ENCODE results near the gene SLC7A9. TPM values are rescaled to one million over a fixed set of nuclear protein-coding genes. Genes with fewer than 3 reads are reported as not detected.

SLC7A9 gene
- total RNA-seq, 1 experiment from 2014 or later: 0.11 TPM

GRCh38 chr19:32828643-32829344 lies 40.8 kb downstream of the SLC7A9 start:
- H3K9me3 Mint-ChIP-seq: no peaks in the 10 kb centered on the region
- TF ChIP-seq NR3C1 (CRISPR knock-in tag; conservative IDR thresholded peaks at IDR 0.05; ENCODE audit: low read depth) (no peak), KAT7 (CRISPR knock-in tag; IDR thresholded peaks at IDR 0.05; ENCODE audit: borderline replicate concordance) (no peak), MXD4 (CRISPR knock-in tag; IDR thresholded peaks at IDR 0.05; ENCODE audit: borderline replicate concordance) (no peak), CDX4 (CRISPR knock-in tag; IDR thresholded peaks at IDR 0.05; ENCODE audit: borderline replicate concordance) (no peak), ZMAT4 (CRISPR knock-in tag; IDR thresholded peaks at IDR 0.05) (no peak), HMGA2 (CRISPR knock-in tag; IDR thresholded peaks at IDR 0.05) (no peak), ZNF121 (CRISPR knock-in tag; IDR thresholded peaks at IDR 0.05) (no peak), CBFB (CRISPR knock-in tag; IDR thresholded peaks at IDR 0.05; ENCODE audit: low read depth) (no peak), ATF6 (CRISPR knock-in tag; IDR thresholded peaks at IDR 0.05) (no peak)
- TF ChIP-seq, protein P1, sequence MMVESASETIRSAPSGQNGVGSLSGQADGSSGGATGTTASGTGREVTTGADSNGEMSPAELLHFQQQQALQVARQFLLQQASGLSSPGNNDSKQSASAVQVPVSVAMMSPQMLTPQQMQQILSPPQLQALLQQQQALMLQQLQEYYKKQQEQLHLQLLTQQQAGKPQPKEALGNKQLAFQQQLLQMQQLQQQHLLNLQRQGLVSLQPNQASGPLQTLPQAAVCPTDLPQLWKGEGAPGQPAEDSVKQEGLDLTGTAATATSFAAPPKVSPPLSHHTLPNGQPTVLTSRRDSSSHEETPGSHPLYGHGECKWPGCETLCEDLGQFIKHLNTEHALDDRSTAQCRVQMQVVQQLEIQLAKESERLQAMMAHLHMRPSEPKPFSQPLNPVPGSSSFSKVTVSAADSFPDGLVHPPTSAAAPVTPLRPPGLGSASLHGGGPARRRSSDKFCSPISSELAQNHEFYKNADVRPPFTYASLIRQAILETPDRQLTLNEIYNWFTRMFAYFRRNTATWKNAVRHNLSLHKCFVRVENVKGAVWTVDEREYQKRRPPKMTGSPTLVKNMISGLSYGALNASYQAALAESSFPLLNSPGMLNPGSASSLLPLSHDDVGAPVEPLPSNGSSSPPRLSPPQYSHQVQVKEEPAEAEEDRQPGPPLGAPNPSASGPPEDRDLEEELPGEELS (CRISPR knock-in tag; IDR thresholded peaks at IDR 0.05): no peak
- TF ChIP-seq, protein P2, sequence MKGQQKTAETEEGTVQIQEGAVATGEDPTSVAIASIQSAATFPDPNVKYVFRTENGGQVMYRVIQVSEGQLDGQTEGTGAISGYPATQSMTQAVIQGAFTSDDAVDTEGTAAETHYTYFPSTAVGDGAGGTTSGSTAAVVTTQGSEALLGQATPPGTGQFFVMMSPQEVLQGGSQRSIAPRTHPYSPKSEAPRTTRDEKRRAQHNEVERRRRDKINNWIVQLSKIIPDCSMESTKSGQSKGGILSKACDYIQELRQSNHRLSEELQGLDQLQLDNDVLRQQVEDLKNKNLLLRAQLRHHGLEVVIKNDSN (CRISPR knock-in tag; IDR thresholded peaks at IDR 0.05): no peak
- TF ChIP-seq, protein P3, sequence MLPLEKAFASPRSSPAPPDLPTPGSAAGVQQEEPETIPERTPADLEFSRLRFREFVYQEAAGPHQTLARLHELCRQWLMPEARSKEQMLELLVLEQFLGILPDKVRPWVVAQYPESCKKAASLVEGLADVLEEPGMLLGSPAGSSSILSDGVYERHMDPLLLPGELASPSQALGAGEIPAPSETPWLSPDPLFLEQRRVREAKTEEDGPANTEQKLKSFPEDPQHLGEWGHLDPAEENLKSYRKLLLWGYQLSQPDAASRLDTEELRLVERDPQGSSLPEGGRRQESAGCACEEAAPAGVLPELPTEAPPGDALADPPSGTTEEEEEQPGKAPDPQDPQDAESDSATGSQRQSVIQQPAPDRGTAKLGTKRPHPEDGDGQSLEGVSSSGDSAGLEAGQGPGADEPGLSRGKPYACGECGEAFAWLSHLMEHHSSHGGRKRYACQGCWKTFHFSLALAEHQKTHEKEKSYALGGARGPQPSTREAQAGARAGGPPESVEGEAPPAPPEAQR (CRISPR knock-in tag; IDR thresholded peaks at IDR 0.05): no peak
- POLR2A ChIA-PET: no interaction called here
- H3K27ac Mint-ChIP-seq: no peak overlapping the region
- no peaks in the 10 kb centered on the region for H3K27me3 Mint-ChIP-seq (ENCODE audit: low read depth)
- H3K4me3 Mint-ChIP-seq: no peak overlapping the region
- H3K36me3 Mint-ChIP-seq: no peaks in the 10 kb centered on the region
- ATAC-seq: no peak
- CTCF ChIA-PET: interaction anchor here (0.6 kb wide), 1 partner anchor 148 kb away, joined by 3 read pairs; no protein-coding TSS in a partner anchor
- no peak for DNase-seq (ENCODE audit: low spot score)
- peaks cover 31% of the 10 kb centered on the region for H3K4me1 Mint-ChIP-seq

- CTCF ChIA-PET: no interaction called here
- TF ChIP-seq CREB1 (CRISPR knock-in tag; IDR thresholded peaks at IDR 0.05) (no peak), EMX1 (CRISPR knock-in tag; IDR thresholded peaks at IDR 0.05) (no peak), NFATC4 (CRISPR knock-in tag; IDR thresholded peaks at IDR 0.05) (no peak), MYBL2 (CRISPR knock-in tag; IDR thresholded peaks at IDR 0.05) (no peak), ERG (CRISPR knock-in tag; IDR thresholded peaks at IDR 0.05) (no peak), NFE2L1 (CRISPR knock-in tag; IDR thresholded peaks at IDR 0.05) (no peak)
- TF ChIP-seq, protein P4, sequence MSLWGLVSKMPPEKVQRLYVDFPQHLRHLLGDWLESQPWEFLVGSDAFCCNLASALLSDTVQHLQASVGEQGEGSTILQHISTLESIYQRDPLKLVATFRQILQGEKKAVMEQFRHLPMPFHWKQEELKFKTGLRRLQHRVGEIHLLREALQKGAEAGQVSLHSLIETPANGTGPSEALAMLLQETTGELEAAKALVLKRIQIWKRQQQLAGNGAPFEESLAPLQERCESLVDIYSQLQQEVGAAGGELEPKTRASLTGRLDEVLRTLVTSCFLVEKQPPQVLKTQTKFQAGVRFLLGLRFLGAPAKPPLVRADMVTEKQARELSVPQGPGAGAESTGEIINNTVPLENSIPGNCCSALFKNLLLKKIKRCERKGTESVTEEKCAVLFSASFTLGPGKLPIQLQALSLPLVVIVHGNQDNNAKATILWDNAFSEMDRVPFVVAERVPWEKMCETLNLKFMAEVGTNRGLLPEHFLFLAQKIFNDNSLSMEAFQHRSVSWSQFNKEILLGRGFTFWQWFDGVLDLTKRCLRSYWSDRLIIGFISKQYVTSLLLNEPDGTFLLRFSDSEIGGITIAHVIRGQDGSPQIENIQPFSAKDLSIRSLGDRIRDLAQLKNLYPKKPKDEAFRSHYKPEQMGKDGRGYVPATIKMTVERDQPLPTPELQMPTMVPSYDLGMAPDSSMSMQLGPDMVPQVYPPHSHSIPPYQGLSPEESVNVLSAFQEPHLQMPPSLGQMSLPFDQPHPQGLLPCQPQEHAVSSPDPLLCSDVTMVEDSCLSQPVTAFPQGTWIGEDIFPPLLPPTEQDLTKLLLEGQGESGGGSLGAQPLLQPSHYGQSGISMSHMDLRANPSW (CRISPR knock-in tag; conservative IDR thresholded peaks at IDR 0.05; ENCODE audit: low read depth): no peak
Observed at GRCh38 chr19:32828139-32828538, 41.4 kb downstream of the SLC7A9 start.

More at GRCh38 chr19:32828139-32828538, 41.4 kb downstream of the SLC7A9 start:
- peak; percentile 33 for DNase-seq (ENCODE audit: low spot score)
- H3K27me3 Mint-ChIP-seq (ENCODE audit: low read depth): no peaks in the 10 kb centered on the region
- no peak overlapping the region for H3K4me3 Mint-ChIP-seq
- H3K36me3 Mint-ChIP-seq: no peaks in the 10 kb centered on the region
- 0 out of 2 replicates have a peak overlapping the region, but pooled peaks have one; percentile 7 for H3K27ac Mint-ChIP-seq
- POLR2A ChIA-PET: no interaction called here
- H3K4me1 Mint-ChIP-seq: peaks cover 34% of the 10 kb centered on the region
- peak; percentile 72 for ATAC-seq
- no peaks in the 10 kb centered on the region for H3K9me3 Mint-ChIP-seq

All from WTC11 (cell line).